Pancreas (tissue), 10 donors: ENCODE measurements around the gene MAP2K4. TPM values are rescaled to one million over a fixed set of nuclear protein-coding genes. Genes with fewer than 3 reads are reported as not detected.

Experiments
- ATAC-seq, 4 donors: fragments of 200-7000 bp; cut with Tn5 transposase; one replicate each; pipeline versions ENCODE4 v1.8.0 to v1.9.1; 2020; ENCODE audit warnings: mild to moderate bottlenecking in 4 of 4, moderate library complexity in 4 of 4
- DNase-seq, 6 donors: peaks; one replicate each; pipeline ENCODE4 v3.0.0-alpha.2; 2020
- FAIRE-seq: peaks from 2 replicates; lab custom pipeline; 2012; peaks lifted over from hg19 to GRCh38; lab: Jason Lieb, UNC
- H3K27ac ChIP-seq, 4 donors: fragments of 200-600 bp; sonication (generic); 1 replicate in 3 of 4; 2 replicates in 1 of 4; pipeline versions ENCODE4 v1.5.0 to v1.8.0; 2020
- H3K27me3 ChIP-seq, 4 donors: fragments of 200-600 bp; one replicate each; pipeline ENCODE4 v1.8.0; 2021
- H3K36me3 ChIP-seq, 3 donors: fragments of 200-600 bp; sonication (generic) in 1 of 3; one replicate each; pipeline versions ENCODE4 v1.5.0 to v1.8.0; 2020 to 2021
- H3K4me1 ChIP-seq, 3 donors: fragments of 200-600 bp; one replicate each; pipeline ENCODE4 v1.8.0; 2021
- H3K4me3 ChIP-seq, 4 donors: fragments of 200-600 bp; sonication (generic) in 2 of 4; one replicate each; pipeline versions ENCODE4 v1.5.0 to v1.8.0; 2020 to 2021
- H3K9me3 ChIP-seq, 4 donors: fragments of 200-600 bp; one replicate each; pipeline ENCODE4 v1.8.0; 2021
- WGBS, 2 donors: extraction: QIAGEN DNeasy Blood & Tissue Kit; methylation state at CpG; one replicate each; pipeline ENCODE4 v1.1.7; 2013; 5-methylcytosine and 5-hydroxymethylcytosine counted together
- intact Hi-C, 3 donors: fragments of 100-400 bp; cut with DNase I; formaldehyde crosslinking; loops; one replicate each; pipeline versions ENCODE4 v1.11.1 to v1.14.2; 2022
- polyA plus RNA-seq, 2 donors: library from polyadenylated mRNA; stranded (reverse); fragments of 200-250 nt; gene quantifications; one replicate each; pipeline ENCODE4 v1.2.3, GENCODE V29; 2013
- total RNA-seq, 6 donors: library from RNA; stranded (reverse); fragmentation: NEBNext Ultra II Directional in 4 of 6; extraction: Animal tissue kit (Norgen Biotek cat#: 25700) in 4 of 6; gene quantifications; one replicate each; pipeline versions ENCODE4 v1.2.1 to v1.2.4, GENCODE V29; 2021 to 2023
- TF ChIP-seq, protein P1 (sequence below), 4 donors: fragments of 200-600 bp; sonication (generic) in 3 of 4; IDR thresholded peaks; one replicate each; pipeline versions ENCODE4 v1.5.0 to v1.8.0; 2021; ENCODE audit warnings: antibody characterized with exemption in 4 of 4
- donor health status: healthy with polysubstance abuse.
- donor health status: DM: no; HTN: no; CAD: no; lungs with moderate emphysema.
- donor health status: DM: no; HTN: no; CAD: no.
- donor health status: control.
- donor health status: control.
- donor health status: Bipolar disorder and iron deficiency.
- donor health status: DM: yes; HTN: yes; CAD: no.
- donor health status: DM: no; HTN: no; CAD: no.
- donor health status: DM: no; HTN: no; CAD: no.
- donor health status: DM: yes; HTN: yes; CAD: no.

Gene MAP2K4
- total and polyA plus RNA-seq, 8 donors, result 4.9 to 20.4 (median 12.7) TPM

GRCh38 chr17:12062249-12062648 lies 41.6 kb downstream of the MAP2K4 start:
- FAIRE-seq, result no peak
- H3K4me3 ChIP-seq, result no peak overlapping the region
- 97 to 98% methylated on average over 3 of the region's 3 CpGs for WGBS, 2 donors
- TF ChIP-seq, protein P1, sequence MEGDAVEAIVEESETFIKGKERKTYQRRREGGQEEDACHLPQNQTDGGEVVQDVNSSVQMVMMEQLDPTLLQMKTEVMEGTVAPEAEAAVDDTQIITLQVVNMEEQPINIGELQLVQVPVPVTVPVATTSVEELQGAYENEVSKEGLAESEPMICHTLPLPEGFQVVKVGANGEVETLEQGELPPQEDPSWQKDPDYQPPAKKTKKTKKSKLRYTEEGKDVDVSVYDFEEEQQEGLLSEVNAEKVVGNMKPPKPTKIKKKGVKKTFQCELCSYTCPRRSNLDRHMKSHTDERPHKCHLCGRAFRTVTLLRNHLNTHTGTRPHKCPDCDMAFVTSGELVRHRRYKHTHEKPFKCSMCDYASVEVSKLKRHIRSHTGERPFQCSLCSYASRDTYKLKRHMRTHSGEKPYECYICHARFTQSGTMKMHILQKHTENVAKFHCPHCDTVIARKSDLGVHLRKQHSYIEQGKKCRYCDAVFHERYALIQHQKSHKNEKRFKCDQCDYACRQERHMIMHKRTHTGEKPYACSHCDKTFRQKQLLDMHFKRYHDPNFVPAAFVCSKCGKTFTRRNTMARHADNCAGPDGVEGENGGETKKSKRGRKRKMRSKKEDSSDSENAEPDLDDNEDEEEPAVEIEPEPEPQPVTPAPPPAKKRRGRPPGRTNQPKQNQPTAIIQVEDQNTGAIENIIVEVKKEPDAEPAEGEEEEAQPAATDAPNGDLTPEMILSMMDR (IDR thresholded peaks at IDR 0.05), result no peak
- no peak for DNase-seq
- H3K4me1 ChIP-seq, result no peaks in the 10 kb centered on the region
- H3K9me3 ChIP-seq, result no peaks in the 10 kb centered on the region
- intact Hi-C loops, result no loop called here
- no peaks in the 10 kb centered on the region for H3K27me3 ChIP-seq
- ATAC-seq, result no peak
- H3K36me3 ChIP-seq, result no peaks in the 10 kb centered on the region
- no peak overlapping the region for H3K27ac ChIP-seq

DNA sequence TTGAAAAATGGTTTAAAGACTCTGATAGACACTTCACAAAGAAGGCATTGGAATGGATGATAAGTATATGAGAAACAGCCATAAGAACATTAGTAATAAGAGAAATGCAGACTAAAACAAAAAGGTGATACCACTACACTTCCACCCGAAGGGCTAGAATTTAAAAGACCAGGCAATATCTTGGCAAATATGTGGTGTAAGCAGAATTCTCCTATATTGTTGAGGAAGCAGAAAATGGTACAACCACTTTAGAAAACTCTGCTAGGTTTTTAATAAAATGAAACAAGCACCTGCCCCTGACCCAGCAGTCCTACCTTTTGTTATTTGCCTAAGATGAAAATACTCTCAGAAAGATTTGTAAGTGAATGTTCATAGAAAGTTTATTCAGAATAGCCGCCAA lies 43.7 kb downstream of the MAP2K4 start:
- Histone ChIP-seq H3K4me1 (no peaks in the 10 kb centered on the region), H3K4me3 (no peak overlapping the region), H3K27me3 (no peaks in the 10 kb centered on the region), H3K9me3 (no peaks in the 10 kb centered on the region), H3K27ac (no peak overlapping the region), H3K36me3 (no peaks in the 10 kb centered on the region)
- WGBS, 2 donors, result 97 to 98% methylated on average over 2 of the region's 2 CpGs
- intact Hi-C loops, result no loop called here
- TF ChIP-seq, protein P1 (IDR thresholded peaks at IDR 0.05), result no peak
- FAIRE-seq, result no peak
- no peak for ATAC-seq
- DNase-seq, result no peak

- Histone ChIP-seq H3K4me3 (no peak overlapping the region), H3K27me3 (no peaks in the 10 kb centered on the region), H3K9me3 (no peaks in the 10 kb centered on the region), H3K36me3 (no peaks in the 10 kb centered on the region), H3K4me1 (no peaks in the 10 kb centered on the region), H3K27ac (no peak overlapping the region)
- FAIRE-seq (no peak), DNase-seq (no peak), ATAC-seq (no peak)
- intact Hi-C loops, result no loop called here
- TF ChIP-seq, protein P1 (IDR thresholded peaks at IDR 0.05), result no peak
- WGBS, 2 donors, result 84 to 93% methylated on average over 2 of the region's 2 CpGs
These were observed 46.8 kb downstream of the MAP2K4 start for GRCh38 chr17:12067485-12067884.

GRCh38 chr17:12068946-12069345 lies 48.3 kb downstream of the MAP2K4 start:
- FAIRE-seq, result no peak
- intact Hi-C loops, result no loop called here
- no peaks in the 10 kb centered on the region for H3K4me1 ChIP-seq
- ATAC-seq, result no peak
- TF ChIP-seq, protein P1 (IDR thresholded peaks at IDR 0.05), result no peak
- H3K9me3 ChIP-seq, result no peaks in the 10 kb centered on the region
- no peak overlapping the region for H3K4me3 ChIP-seq
- no peak overlapping the region for H3K27ac ChIP-seq
- H3K27me3 ChIP-seq, result no peaks in the 10 kb centered on the region
- no peaks in the 10 kb centered on the region for H3K36me3 ChIP-seq
- no peak for DNase-seq

GRCh38 chr17:12070561-12070960 lies 49.9 kb downstream of the MAP2K4 start:
- Histone ChIP-seq H3K4me1 (peaks cover 0 to under 1% (median 0%) of the 10 kb centered on the region in 3 donors), H3K4me3 (no peak overlapping the region), H3K27me3 (no peaks in the 10 kb centered on the region), H3K36me3 (no peaks in the 10 kb centered on the region), H3K9me3 (no peaks in the 10 kb centered on the region), H3K27ac (no peak overlapping the region)
- TF ChIP-seq, protein P1 (IDR thresholded peaks at IDR 0.05), result no peak
- no peak for DNase-seq
- ATAC-seq, result no peak
- no peak for FAIRE-seq
- intact Hi-C loops, result no loop called here
